Measurements from ENCODE around the gene PTGDS. TPM values are rescaled to one million over a fixed set of nuclear protein-coding genes. Genes with fewer than 3 reads are reported as not detected.

Gene PTGDS
- total RNA-seq, 1 donor from 2014 or later, result 5.0 TPM

DNA sequence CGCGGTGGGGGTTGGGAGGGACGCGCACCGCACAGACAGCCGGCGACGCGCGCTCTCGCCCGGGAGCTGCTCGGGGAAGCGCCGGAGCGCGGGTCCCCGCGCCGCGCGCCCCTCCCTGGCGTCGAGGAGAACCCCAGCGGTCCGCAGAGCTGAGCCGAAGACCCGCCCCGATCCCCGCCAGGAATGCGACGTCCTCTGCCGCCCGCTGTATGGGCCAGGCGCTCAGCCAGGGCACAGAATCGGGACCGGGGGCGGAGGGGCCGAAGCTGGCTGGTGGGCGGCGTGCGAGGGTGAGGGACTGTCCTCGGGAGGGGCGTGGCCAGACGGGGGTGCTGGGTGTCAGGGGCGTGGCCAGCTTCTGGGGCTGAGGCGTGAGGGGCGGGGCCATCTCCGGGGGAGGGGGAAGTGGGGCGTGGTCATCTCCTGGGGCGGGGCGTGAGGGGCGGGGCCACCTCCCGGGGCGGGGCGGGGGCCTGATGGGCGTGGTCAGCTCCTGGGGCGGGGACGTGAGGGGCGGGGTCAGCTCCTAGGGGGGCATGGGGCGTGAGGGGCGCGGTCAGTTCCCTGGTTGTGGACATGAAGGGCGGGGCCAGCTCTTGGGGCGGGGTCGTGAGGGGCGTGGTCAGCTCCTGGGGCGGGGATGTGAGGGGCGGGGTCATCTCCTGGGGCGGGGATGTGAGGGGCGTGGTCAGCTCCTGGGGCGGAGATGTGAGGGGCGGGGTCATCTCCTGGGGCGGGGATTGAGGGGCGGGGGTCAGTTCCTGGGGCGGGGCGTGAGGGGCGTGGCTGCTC is 965 bp downstream of the PTGDS start:
- H2AFZ ChIP-seq (ENCODE audit: low read depth, low read length), result peak overlapping the region; percentile 84
- H3K9ac ChIP-seq (ENCODE audit: low read length), result no peak overlapping the region
- H3K27ac Mint-ChIP-seq (ENCODE audit: unreplicated experiment), result no peak overlapping the region
- H3K27ac ChIP-seq (ENCODE audit: low read depth, low read length), result no peak overlapping the region
- no peaks in the 10 kb centered on the region for H4K20me1 ChIP-seq (ENCODE audit: insufficient read depth, low read length)
- peaks cover 3% of the 10 kb centered on the region for H3K36me3 Mint-ChIP-seq (ENCODE audit: low read depth, unreplicated experiment)
- H3K4me1 ChIP-seq (ENCODE audit: insufficient read depth, low read length), result peaks cover 5% of the 10 kb centered on the region
- H3K36me3 ChIP-seq (ENCODE audit: insufficient read depth, low read length), result no peaks in the 10 kb centered on the region
- peak overlapping the region; percentile 84 for H3K4me2 ChIP-seq (ENCODE audit: low read length)
- no peak for FAIRE-seq
- peaks cover 17% of the 10 kb centered on the region for H3K27me3 Mint-ChIP-seq (ENCODE audit: low read depth, unreplicated experiment)
- no peaks in the 10 kb centered on the region for H3K9me3 Mint-ChIP-seq (ENCODE audit: unreplicated experiment)
- no peaks in the 10 kb centered on the region for H3K4me1 Mint-ChIP-seq (ENCODE audit: low read depth, unreplicated experiment)
- DNase-seq (ENCODE audit: low read depth), result no peak
- H3K79me2 ChIP-seq (ENCODE audit: insufficient read depth, low read length), result no peaks in the 10 kb centered on the region
- H3K27me3 ChIP-seq (ENCODE audit: insufficient read depth, low read length), result no peaks in the 10 kb centered on the region
- no peak overlapping the region for H3K4me3 Mint-ChIP-seq (ENCODE audit: unreplicated experiment)
- no peaks in the 10 kb centered on the region for H3K9me3 ChIP-seq (ENCODE audit: insufficient read depth, low read depth, low read length)
- H3K4me3 ChIP-seq (ENCODE audit: insufficient read depth, low read depth, low read length), result peak overlapping the region; percentile 49
- TF ChIP-seq, protein P1, sequence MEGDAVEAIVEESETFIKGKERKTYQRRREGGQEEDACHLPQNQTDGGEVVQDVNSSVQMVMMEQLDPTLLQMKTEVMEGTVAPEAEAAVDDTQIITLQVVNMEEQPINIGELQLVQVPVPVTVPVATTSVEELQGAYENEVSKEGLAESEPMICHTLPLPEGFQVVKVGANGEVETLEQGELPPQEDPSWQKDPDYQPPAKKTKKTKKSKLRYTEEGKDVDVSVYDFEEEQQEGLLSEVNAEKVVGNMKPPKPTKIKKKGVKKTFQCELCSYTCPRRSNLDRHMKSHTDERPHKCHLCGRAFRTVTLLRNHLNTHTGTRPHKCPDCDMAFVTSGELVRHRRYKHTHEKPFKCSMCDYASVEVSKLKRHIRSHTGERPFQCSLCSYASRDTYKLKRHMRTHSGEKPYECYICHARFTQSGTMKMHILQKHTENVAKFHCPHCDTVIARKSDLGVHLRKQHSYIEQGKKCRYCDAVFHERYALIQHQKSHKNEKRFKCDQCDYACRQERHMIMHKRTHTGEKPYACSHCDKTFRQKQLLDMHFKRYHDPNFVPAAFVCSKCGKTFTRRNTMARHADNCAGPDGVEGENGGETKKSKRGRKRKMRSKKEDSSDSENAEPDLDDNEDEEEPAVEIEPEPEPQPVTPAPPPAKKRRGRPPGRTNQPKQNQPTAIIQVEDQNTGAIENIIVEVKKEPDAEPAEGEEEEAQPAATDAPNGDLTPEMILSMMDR (IDR thresholded peaks at IDR 0.05; ENCODE audit: insufficient read depth, low read depth, low read length), result no peak
- TF ChIP-seq EZH2 (IDR thresholded peaks at IDR 0.05; ENCODE audit: insufficient read depth, low read length), result no peak

DNA sequence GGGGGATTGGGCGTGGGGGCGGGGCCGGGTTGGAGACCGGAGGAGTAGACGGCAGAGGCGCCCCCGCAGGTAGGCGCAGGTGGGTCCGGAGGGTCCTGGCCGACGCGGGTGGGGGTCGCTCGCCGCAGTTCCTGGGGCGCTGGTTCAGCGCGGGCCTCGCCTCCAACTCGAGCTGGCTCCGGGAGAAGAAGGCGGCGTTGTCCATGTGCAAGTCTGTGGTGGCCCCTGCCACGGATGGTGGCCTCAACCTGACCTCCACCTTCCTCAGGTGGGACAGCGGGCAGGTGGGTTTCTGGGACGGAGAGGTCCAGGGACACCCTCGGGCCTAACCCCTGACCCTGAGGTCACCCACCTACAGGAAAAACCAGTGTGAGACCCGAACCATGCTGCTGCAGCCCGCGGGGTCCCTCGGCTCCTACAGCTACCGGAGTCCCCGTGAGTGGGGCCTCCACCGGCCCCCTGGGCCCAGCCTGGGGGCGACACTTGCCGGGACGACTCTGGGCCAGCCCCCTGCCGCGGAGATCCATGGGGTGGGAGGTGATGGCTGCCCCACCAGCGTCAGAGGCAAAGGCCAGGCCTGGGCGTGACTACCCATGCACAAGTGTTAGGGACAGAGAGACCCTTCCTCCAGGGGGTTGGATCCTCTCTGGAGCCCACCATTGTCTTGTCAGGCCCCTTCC is 1.7 kb downstream of the PTGDS start:
- TF ChIP-seq, protein P1 (IDR thresholded peaks at IDR 0.05; ENCODE audit: insufficient read depth, low read depth, low read length), result no peak
- no peak for TF ChIP-seq EZH2 (IDR thresholded peaks at IDR 0.05; ENCODE audit: insufficient read depth, low read length)
- Mint-ChIP-seq H3K4me1 (ENCODE audit: low read depth, unreplicated experiment) (no peaks in the 10 kb centered on the region), H3K9me3 (ENCODE audit: unreplicated experiment) (no peaks in the 10 kb centered on the region), H3K27me3 (ENCODE audit: low read depth, unreplicated experiment) (peaks cover 21% of the 10 kb centered on the region), H3K27ac (ENCODE audit: unreplicated experiment) (no peak overlapping the region), H3K36me3 (ENCODE audit: low read depth, unreplicated experiment) (peaks cover 3% of the 10 kb centered on the region), H3K4me3 (ENCODE audit: unreplicated experiment) (no peak overlapping the region)
- no peaks in the 10 kb centered on the region for H3K36me3 ChIP-seq (ENCODE audit: insufficient read depth, low read length)
- H3K27me3 ChIP-seq (ENCODE audit: insufficient read depth, low read length), result peaks cover 4% of the 10 kb centered on the region
- H3K4me3 ChIP-seq (ENCODE audit: insufficient read depth, low read depth, low read length), result no peak overlapping the region
- no peaks in the 10 kb centered on the region for H3K9me3 ChIP-seq (ENCODE audit: insufficient read depth, low read depth, low read length)
- H3K9ac ChIP-seq (ENCODE audit: low read length), result no peak overlapping the region
- FAIRE-seq (no peak), DNase-seq (ENCODE audit: low read depth) (no peak)
- H3K79me2 ChIP-seq (ENCODE audit: insufficient read depth, low read length), result no peaks in the 10 kb centered on the region
- H3K4me1 ChIP-seq (ENCODE audit: insufficient read depth, low read length), result peaks cover 5% of the 10 kb centered on the region
- no peak overlapping the region for H3K4me2 ChIP-seq (ENCODE audit: low read length)
- H4K20me1 ChIP-seq (ENCODE audit: insufficient read depth, low read length), result no peaks in the 10 kb centered on the region
- no peak overlapping the region for H3K27ac ChIP-seq (ENCODE audit: low read depth, low read length)
- H2AFZ ChIP-seq (ENCODE audit: low read depth, low read length), result no peak overlapping the region
